ENCODE data around the gene KCNA10.
A peak's percentile ranks its signal among the peaks of the same experiment; 100 is the strongest.

The KCNA10 gene

DNA sequence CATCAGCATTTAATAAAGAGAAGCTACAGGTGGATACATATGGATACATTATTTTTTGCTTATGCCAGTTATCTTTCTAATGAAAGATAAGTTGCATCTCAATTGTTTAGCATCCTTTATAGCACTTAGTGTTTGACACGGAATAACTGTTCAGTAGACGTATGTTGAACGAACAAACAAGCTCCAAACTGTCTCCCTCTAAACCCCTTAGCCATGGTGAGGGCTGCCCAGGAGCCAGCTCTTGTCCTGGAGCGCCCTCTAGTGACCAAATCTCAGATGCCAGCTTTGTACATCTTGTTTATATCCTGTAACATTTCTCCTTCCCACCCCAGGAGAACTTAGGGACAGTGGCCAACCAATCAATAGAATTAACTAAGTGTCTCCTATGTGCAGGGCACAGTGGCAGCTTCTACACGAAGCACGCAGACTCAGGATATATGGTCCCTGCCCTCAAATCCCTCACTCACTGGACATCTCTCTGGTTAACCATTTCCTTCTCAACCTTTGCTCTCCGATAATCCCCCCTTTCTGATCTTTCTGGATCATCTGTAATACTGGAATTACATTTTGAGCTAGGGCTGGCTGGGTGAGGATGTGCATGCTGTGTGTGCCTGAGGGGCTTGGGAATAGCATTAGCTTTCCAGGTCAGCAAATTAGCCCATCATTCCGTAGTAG, 22.9 kb downstream of the KCNA10 start:
- peak; percentile 26 to 70 (median 61) for DNase-seq

DNA sequence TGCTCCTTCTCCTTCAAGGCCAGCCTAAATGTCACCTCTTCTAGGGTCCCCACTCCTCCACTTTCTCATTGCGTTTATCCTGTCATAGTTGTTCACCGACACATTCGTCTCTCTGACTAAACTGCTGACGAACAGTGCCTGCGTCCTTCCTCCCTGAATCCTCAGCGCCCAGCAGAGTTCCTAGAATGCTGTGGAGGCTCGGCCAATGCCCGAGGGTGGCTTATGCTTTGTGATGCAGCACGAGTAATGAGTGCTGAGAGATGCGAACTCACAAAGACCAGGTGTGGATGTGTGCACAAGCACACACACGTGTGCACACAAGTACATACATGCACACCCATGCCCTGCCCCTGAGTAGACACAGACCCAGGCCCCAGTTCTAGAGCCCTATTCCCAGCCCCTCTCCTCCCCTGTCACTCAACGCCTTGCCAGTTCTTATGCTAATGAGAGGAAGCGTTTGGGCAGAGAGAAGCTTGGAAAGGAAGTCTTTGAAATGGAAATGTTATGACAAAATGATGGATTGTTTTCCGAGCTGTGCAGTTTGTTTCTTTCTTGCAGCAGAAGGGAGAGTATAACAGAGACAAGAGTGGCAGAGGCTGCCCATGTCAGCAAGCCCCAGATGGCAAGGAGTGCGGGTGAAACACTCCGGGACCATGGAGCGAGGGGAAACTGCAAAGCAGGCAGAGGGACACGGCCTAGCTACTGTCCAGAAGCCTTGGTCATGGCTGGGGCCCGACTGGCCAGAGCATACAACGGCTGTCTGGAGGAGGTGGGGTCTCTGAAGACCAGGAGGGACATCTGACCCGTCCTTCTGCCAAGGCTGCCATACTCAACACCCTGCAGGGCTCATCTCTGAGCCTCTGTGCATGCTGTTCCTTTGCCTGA, 24.2 kb downstream of the KCNA10 start:
- DNase-seq: no peak

DNA sequence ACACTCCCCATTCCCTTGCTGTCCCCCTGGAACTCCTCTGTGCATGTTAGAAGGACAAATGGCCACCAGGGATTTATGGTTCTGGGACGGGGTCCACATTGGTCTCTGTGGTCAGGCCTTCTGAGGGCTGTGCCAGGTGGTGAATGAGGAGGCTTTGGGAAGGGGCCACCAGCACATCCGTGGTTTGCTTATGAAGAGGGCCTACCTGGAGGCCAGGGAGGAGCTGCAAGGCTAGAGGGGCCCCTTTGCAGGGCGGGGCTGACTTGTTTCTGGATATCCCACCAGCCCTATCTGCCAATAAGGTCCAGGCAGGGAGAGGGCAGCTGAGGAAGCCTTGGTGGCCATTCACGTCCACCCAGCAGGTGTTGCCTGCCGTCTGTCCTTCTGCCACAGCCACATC, 24.9 kb downstream of the KCNA10 start:
- no peak for DNase-seq

DNA sequence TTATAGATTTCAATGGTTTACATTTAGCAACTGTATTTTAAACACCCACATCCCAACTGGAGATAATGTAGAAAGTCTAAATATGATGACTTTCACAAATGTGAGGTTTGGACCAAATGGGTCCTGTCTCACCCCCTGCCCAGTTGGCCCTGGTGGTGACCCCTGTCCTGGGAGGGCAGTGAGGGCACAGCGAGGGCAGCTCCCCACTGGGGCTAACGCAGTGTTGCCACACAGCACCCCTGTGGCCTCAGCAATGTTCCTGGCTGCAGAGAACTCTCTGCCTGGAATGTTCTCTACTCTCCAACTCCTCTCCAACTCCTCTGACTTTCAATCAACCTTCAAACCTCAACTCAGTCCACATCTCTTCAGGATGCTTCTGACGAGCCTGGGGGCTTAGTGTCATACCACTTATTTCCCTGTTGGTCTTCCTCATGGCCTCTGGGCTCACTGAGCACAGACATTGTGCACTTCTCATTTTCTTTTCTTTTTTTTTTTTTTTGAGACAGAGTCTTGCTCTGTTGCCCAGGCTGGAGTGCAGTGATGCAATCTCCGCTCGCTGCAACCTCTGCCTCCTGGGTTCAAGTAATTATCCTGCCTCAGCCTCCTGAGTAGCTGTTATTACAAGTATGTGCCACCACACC, 25.8 kb downstream of the KCNA10 start:
- no peak for DNase-seq

DNA sequence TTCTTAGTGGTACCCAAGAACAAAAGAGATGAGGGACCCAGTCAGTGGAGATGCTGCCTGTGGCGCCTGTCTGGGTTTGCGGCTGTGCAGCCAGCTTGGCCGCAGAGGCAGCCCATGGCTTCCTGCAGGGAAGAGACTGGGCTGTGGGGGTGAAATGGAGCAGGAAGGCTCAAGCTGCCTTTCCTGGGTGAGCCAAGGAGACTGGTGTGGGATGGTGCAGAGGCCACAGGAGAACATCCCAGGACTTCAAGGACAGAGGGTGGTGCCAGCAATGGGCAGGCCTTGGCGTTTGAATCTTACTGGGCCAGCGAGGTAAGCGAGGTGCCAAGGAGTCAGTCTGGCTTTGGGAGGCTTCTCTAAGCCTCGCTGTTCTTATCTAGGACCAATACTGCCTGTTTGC, 26.4 kb downstream of the KCNA10 start:
- DNase-seq: no peak

DNA sequence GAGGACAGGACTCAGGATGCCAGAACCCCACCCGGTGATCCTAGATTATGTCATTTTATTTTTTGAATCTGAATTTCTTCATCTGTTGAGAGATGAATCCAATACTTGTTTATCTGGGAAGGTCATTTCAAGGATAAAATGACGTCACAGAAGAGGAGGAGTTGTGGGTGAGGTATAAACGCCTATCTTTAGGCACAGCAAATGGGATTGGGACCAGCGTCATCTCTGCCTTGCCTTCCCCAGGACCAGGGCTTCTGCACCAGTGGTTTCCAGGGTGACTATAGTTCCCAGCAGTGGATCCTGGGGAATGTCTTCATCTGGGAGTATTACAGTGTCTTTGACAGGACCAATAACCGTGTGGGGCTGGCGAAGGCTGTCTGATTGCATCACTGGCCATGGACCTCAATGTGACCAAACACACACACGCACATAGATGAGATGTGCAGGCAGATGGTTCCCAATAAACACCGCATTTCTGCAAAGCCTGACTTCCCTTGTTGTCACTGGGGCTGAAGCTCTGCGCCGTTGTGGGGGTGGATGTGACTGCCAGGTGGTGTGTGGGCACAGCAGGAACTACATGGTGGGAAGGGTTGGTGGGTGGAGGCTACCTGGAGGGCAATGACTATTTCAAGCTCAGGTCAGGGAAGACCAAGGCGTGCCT, 28.1 kb downstream of the KCNA10 start:
- no peak for DNase-seq

DNA sequence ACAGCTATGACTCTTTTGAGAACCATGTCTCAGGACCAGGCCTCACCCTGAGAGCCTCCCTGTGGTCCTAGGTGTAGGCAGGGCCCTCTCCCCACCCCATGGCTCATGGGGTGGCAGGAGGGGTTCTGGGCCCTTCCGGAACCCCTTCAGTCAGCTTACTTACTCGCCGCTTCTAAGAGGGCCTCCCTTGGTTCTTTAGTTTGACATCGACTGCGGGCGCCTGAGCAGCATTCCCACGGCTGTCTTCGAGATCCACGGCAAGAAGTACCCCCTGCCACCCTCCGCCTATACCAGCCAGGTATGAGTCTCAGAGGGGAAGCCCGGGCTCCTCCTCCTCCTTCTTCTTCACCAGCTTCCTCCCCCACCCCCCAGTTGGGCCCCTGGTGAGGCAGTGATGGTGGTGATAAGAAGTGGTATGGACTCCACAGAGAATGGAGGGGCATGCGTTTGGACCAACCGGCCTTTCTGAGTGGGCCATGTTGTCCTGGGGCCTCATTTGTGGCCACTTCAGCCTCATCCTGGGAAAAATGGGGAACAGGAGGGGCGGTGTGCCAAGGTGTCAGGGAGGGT, 28.9 kb downstream of the KCNA10 start:
- DNase-seq: no peak

DNA sequence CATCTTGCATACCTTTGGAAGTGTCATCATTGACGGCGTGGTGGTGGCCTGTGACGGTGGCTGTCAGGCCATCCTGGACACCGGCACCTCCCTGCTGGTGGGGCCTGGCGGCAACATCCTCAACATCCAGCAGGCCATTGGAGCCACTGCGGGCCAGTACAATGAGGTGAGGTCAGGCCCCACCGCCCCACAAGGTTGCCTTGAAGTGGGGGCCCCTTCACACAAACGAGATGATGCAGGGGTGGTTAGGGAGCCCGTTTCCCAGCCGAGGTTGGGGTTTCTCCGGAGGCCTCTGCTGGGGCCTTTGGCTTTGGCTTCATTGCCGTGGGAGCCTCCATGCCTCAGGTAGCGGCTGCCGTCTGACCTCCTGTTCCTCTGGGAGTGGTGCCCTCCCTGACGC, 29.6 kb downstream of the KCNA10 start:
- DNase-seq: no peak

DNA sequence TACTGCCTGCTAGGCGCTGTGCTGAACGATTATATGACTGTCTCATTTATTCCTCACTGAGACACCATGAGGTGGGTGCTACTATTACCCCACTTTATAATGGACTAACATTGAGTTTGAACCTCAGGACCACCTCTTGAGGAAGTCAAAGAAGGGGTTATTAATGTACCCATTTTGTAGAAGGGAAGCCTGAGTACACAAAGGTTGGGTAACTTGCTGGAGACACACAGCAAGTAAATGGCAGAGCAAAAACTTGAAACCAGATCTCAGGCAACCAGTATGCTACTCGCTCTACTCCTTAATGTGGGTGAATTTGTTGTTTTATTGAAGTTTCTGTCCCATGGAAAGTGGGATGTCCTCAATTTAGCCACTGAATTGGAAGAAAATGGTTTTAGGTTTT, 30.1 kb downstream of the KCNA10 start:
- DNase-seq: no peak

DNA sequence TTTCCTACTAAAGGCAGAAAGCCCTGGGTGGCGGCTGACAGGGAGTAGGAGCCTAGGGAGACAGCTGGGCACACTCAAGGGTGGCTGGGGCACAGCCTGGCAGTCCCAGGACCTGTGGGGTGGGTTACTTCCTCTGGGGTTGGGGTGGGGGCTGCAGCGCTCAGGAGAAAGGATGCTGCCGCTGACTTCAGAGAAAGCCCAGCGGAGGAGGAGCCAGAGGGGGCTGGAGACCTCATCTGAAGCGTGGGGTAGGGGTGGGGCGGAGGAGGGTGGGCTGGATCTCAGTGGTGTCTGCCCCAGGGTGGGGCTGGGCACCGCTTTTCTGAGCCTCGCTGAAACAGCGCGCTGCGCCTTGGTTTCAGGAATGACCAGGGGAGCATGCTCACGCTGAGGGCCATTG, 30.8 kb downstream of the KCNA10 start:
- DNase-seq: no peak

DNA sequence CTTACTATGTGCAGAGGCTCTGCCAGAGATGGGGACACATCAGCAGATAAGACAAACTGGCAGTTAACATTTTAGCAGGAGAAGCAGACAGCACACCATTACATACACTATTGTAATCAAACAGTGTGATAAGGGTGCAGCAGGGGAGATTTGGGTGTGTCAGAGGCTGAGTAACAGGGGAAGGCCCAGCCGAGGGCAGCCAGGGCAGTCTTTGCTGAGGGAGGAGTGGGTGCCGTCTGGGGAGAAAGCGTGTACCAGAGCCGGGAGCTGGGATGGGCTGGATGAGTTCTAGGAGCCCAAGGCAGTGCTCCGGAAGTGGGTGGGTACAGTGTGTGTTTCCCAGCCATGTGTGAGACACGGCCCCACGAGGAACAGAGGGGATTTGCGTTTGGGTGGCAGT, 31.2 kb downstream of the KCNA10 start:
- DNase-seq: no peak

DNA sequence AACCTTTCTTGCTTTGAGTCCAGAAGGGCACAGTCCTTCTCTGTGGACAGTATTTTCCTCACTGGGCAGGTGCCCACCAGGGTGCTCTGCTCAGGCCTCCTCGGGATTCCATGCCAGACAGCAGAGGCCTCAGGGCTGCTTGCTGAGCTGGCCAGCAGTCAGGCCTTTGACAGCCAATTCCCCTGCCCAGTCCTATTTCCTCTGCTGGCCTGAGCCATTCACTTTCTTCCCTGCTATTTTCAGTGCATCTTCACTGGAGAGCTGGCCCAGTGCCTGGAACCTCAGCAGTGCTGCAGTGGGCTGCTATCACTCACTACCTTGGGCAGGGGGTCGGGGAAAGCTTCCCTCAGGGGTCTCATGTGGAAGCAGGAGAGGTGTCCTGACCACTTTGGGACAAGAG, 33.2 kb downstream of the KCNA10 start:
- DNase-seq: no peak

DNA sequence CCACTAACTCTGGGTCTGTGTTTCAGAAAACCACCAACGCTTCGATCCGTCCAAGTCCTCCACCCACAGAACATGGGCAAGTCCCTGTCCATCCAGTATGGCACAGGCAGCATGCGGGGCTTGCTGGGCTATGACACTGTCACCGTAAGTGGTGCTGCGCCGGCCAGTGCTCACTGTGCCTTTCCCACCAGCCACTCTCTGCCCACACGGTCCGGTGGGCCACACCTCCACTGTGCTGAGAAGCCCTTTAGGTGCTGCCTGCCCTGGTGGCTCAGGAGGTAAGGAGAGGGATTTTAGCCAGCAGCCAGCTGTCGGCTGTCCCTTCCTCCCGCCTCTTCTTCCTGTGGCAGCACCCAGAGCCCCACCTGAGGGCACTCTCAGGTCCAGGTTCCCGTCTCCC, 34.2 kb downstream of the KCNA10 start:
- no peak for DNase-seq

DNA sequence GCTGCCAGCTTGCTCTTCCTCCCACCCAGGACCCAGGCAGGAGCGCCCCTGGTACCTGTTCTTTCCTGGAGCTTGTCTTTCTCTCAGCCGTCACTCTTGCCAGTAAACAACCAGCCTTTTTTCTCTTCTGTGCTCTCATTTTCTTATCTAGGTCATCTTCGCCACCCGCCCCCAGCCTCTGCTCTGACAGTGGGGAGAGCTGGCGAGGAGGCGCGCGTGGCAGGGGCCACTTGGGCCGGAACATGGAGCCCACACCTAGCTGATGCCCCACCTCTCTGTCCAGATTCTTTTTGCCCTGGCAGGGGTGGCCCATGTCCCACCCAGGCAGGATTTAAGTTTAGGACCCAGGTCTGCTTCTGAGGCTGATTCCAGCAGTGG, 35.7 kb downstream of the KCNA10 start:
- no peak for DNase-seq

DNA sequence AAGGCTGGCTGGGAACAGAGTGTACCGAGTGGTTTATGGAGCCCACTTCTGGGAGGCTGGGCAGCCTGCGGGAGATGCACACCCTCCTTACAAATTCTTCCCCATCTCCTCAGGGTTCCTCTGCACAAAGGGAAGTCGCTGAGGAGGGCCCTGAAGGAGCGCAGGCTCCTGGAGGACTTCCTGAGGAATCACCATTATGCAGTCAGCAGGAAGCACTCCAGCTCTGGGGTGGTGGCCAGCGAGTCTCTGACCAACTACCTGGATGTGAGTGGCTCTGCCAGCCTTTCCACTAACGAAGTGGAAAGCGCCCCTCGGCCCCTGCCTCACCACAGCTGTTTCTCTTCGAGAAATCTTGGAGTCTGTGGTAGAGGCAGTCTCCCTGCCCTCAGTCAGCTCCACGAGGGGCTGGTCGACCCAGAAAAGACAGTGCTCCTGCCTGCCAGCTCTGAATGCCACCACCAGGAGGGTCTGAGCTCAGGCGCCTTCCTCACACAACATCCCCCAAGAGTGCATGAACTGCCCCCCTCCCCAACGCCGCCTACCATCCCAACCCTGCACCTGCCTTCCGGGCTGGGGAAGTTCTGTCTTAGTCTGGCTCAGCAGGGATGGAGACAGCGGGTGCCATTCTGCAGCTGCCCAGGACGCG, 36.2 kb downstream of the KCNA10 start:
- no peak for DNase-seq

DNA sequence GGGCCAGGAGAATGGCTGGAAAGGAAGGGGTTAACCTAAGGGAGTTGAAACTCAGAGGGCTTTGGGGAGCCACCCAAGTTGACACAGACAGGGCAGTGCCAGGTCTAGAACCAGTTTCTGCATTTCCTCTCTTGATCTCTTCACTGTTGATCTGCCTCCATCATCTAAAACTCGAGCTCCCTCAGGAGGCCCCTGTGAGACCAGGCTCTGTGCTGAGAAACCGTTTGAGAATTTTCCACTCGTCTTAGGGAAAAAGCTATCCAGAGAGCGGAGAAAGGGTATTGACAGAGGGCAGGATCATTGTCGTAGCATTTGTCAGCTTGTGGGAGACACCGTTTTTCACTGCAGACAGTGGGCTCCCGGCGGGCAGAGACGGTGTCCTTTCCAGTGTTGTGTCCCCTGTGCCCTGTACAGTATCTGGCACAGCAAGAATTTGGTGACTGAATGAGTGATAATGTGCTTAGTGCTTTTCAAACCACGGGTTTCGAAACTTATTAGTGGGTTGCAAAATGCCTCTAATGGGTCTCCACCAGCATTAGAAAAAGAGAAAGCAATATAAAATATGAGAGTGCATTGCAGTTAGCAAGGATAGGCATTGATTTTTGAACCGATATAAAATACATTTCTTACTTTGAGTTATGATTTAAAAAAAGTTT, 36.9 kb downstream of the KCNA10 start:
- DNase-seq: no peak

DNA sequence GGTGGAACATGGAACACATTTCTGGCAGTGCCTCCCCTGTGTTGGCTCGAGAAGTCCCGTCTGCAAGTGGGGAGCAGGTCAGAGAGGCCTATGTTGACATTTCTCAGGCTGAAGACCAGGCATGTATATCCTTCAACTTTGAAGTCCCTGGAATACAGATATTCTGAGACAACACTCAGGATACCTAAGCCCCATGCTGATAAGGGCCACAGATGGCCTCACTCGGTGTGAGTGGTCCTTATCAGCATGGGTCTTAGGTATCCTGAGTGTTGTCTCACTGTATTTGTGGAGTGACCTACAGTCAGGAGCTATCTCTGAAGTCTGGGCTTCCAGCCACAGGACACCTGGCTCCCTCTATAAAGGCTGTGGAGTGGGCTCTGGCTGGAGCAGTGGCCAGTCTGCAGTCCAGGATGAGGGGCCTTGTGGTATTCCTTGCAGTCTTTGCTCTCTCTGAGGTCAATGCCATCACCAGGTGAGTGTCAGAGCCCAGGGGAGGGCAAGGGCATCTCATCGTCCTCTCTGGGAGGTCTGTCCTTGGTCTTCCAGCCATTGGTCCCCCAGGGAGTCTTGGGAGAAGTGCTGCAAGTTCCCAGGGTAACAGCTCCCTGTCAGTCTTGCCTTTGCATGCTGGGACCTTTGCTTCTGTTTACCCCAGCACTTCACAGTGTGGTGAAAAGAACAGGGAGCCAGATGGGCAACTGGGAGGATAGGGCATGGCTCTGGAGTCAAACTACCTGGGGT, 38.4 kb downstream of the KCNA10 start:
- no peak for DNase-seq

DNA sequence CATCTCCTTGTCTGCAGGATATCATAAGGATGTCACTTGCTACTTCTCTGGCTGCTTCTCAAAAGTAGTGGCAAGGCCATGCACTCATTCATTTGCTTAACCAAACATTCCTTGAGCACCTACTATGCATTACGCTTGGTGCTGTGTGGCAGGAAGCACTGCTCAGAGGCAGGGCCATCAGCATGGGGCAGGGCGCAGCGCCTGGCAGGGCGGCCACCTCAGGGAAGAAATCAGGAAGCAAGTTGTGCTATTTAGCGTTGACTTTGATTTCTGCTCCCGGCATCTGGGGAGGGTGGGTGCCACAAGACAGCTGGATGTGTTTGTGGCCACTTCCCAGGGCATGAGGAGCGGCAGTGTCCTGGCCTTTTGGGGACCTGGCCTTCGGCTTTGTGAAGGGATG, 40.1 kb downstream of the KCNA10 start:
- no peak for DNase-seq

DNA sequence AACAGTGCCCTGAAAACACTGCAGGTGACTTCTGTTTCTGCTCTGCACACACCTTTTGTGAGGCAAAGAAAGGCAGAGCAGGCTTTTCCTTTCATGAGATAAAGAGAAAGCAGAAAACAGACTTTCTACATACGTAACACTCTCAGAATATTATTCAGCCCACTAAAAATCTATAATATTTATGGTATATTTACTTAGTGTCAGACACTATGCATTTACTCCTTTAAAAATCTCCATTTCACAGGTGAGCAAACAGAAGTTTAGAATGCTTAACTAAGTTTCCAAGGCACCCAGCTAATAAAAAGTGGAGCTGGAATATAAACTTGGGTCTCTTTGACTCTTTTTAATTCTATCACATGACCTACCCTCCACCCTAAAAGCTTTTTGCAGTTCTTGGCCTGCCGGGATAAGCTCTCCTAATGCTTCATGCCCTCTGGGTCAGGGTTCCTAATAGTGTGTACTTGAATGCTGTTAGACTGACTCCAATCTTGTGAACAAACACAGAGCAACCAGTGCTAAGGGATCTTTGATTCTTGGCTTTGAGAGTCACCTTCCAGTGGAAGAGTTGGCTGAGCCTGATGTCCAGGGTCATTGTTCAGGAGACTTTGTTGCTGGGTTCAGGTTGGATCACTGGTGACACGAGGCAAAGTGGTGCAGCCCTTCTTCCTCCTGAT, 40.9 kb downstream of the KCNA10 start:
- no peak for DNase-seq

DNA sequence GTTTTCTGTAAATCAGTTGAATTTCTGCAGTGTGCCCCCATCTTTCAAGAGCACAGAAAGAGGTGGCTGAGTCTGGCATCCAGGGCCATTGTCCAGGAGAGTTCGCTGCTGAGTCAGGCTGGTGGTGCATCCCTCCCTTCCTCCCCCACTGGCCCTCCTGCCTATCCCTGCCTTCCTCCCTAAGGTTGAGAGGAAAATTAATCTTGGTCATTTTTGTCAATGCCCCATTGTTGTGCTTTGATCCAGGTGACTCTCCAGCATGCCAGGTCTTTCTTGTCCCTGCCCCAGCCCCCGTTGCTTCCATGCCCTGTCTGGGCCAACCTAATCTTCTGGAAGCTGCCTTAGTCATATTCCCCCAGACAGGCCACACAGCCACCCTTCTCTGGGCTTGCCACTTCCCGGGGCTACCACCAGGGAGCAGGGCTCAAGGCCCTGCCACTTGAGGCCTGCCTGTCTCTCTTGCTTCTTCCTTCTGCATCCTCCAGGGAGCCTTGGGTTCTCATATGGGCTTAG, 41.5 kb downstream of the KCNA10 start:
- peak in 1 of 5 experiments; percentile 21 for DNase-seq
